H1 (cell line): ENCODE data around the gene AMMECR1L. TPM values are rescaled to one million over a fixed set of nuclear protein-coding genes. Genes with fewer than 3 reads are reported as not detected.

Source experiments
- CTCF ChIA-PET: fragments of 300-600 bp; sonication (Branson Sonifier 250); formaldehyde crosslinking; loops from one replicate; lab custom pipeline; 2021; ENCODE audit not compliant: partially characterized antibody; lab: Charles Lee
- POLR2A ChIA-PET: fragments of 300-600 bp; sonication (Branson Sonifier 250); formaldehyde crosslinking; loops from one replicate; lab custom pipeline; 2021; ENCODE audit warnings: inconsistent platforms; ENCODE audit not compliant: partially characterized antibody; lab: Charles Lee
- DNase-seq, 2 experiments: peaks; one replicate each; pipeline versions ENCODE4 v3.0.0 to v3.0.0-alpha.2; 2010 to 2022; ENCODE audit warnings: low spot score in 2 of 2, low read depth in 1 of 2, mixed read lengths in 1 of 2
- FAIRE-seq: peaks from 2 replicates; lab custom pipeline; 2011; peaks lifted over from hg19 to GRCh38; lab: Jason Lieb, UNC
- H2AFZ ChIP-seq: 2 replicates; pipeline ENCODE4 v1.8.1; 2012; ENCODE audit warnings: low read length, inconsistent platforms
- H2AK5ac ChIP-seq: 2 replicates; pipeline ENCODE4 v1.6.1; 2013; ENCODE audit warnings: low read depth, low read length
- H2BK120ac ChIP-seq: replicated peaks from 2 replicates; pipeline ENCODE3; 2013; ENCODE audit warnings: low read depth, low read length, inconsistent platforms
- H2BK12ac ChIP-seq: 2 replicates; pipeline ENCODE4 v1.6.1; 2013; ENCODE audit warnings: low read depth, low read length
- H2BK15ac ChIP-seq: 2 replicates; pipeline ENCODE4 v1.6.1; 2013; ENCODE audit warnings: low read length
- H2BK20ac ChIP-seq: 2 replicates; pipeline ENCODE4 v1.6.1; 2013; ENCODE audit warnings: low read length
- H2BK5ac ChIP-seq: 2 replicates; pipeline ENCODE4 v1.6.1; 2013; ENCODE audit warnings: low read depth, low read length
- H3K14ac ChIP-seq: 2 replicates; pipeline ENCODE4 v1.6.1; 2013; ENCODE audit warnings: inconsistent platforms; ENCODE audit not compliant: insufficient read length
- H3K18ac ChIP-seq: 2 replicates; pipeline ENCODE4 v1.6.1; 2013; ENCODE audit warnings: low read length; ENCODE audit errors: extremely low read depth
- H3K23ac ChIP-seq: 2 replicates; pipeline ENCODE4 v1.6.1; 2013; ENCODE audit warnings: inconsistent platforms; ENCODE audit not compliant: insufficient read length
- H3K23me2 ChIP-seq: 2 replicates; pipeline ENCODE4 v1.6.1; 2013; ENCODE audit warnings: low read depth, low read length
- H3K27ac ChIP-seq: 2 replicates; pipeline ENCODE4 v1.6.1; 2011; ENCODE audit warnings: low read depth, low read length, inconsistent platforms
- H3K27me3 ChIP-seq, 4 experiments: replicated peaks in 1 of 4; 1 replicate in 1 of 4; 2 replicates in 3 of 4; pipeline versions ENCODE4 v1.6.1 to v1.8.1; 2011 to 2013; ENCODE audit warnings: low read length in 3 of 4, mild to moderate bottlenecking in 3 of 4, inconsistent platforms in 2 of 4, mixed read lengths in 2 of 4, moderate library complexity in 1 of 4; ENCODE audit not compliant: control insufficient read depth in 3 of 4, insufficient read depth in 3 of 4; ENCODE audit errors: extremely low read depth in 1 of 4
- H3K36me3 ChIP-seq, 4 experiments: 2 replicates each; pipeline versions ENCODE4 v1.6.1 to v1.8.1; 2011 to 2013; ENCODE audit warnings: mild to moderate bottlenecking in 4 of 4, low read length in 3 of 4, moderate library complexity in 2 of 4, control low read depth in 1 of 4, inconsistent platforms in 1 of 4; ENCODE audit not compliant: insufficient read depth in 4 of 4, control insufficient read depth in 2 of 4
- H3K4ac ChIP-seq: replicated peaks from 2 replicates; pipeline ENCODE3; 2013; ENCODE audit warnings: low read length, low read depth, mixed read lengths, inconsistent platforms; ENCODE audit not compliant: insufficient read length
- H3K4me1 ChIP-seq, 4 experiments: replicated peaks in 1 of 4; 1 replicate in 1 of 4; 2 replicates in 3 of 4; pipeline versions ENCODE4 v1.6.1 to v1.8.1; 2011 to 2013; ENCODE audit warnings: low read length in 3 of 4, inconsistent platforms in 2 of 4, mixed read lengths in 1 of 4; ENCODE audit not compliant: insufficient read depth in 4 of 4, control insufficient read depth in 3 of 4
- H3K4me2 ChIP-seq, 2 experiments: 2 replicates each; pipeline versions ENCODE4 v1.6.1 to v1.8.1; 2011 to 2013; ENCODE audit warnings: low read depth in 2 of 2, low read length in 2 of 2, control low read depth in 1 of 2, inconsistent platforms in 1 of 2, mild to moderate bottlenecking in 1 of 2; ENCODE audit not compliant: insufficient read depth in 1 of 2
- H3K4me3 ChIP-seq, 4 experiments: fragments of 200-600, 300-600 bp in 1 of 4; sonication (generic), shearing (Covaris generic), sonication (Bioruptor Twin) in 1 of 4; 2 replicates each; pipeline versions ENCODE4 v1.5.1 to v1.8.1; 2011 to 2016; ENCODE audit warnings: low read length in 4 of 4, low read depth in 3 of 4, control low read depth in 2 of 4, inconsistent platforms in 2 of 4, mild to moderate bottlenecking in 2 of 4, mixed read lengths in 1 of 4, moderate library complexity in 1 of 4; ENCODE audit not compliant: insufficient read depth in 2 of 4; ENCODE audit errors: extremely low read depth in 1 of 4
- H3K56ac ChIP-seq: replicated peaks from 2 replicates; pipeline ENCODE3; 2013; ENCODE audit warnings: low read depth, mild to moderate bottlenecking, mixed read lengths, low read length, inconsistent platforms; ENCODE audit not compliant: insufficient read length
- H3K79me1 ChIP-seq: 2 replicates; pipeline ENCODE4 v1.6.1; 2013; ENCODE audit warnings: low read depth, low read length, control low read depth
- H3K79me2 ChIP-seq, 2 experiments: 2 replicates each; pipeline versions ENCODE4 v1.6.1 to v1.8.1; 2012 to 2013; ENCODE audit warnings: low read length in 2 of 2, mild to moderate bottlenecking in 2 of 2, inconsistent platforms in 1 of 2; ENCODE audit not compliant: insufficient read depth in 2 of 2, control insufficient read depth in 1 of 2
- H3K9ac ChIP-seq, 4 experiments: replicated peaks in 1 of 4; 1 replicate in 1 of 4; 2 replicates in 3 of 4; pipeline versions ENCODE4 v1.6.1 to v1.8.1; 2011 to 2013; ENCODE audit warnings: low read depth in 3 of 4, low read length in 3 of 4, control low read depth in 2 of 4, mild to moderate bottlenecking in 2 of 4, moderate library complexity in 2 of 4, inconsistent platforms in 1 of 4; ENCODE audit errors: extremely low read depth in 1 of 4
- H3K9me3 ChIP-seq, 2 experiments: 2 replicates each; pipeline versions ENCODE4 v1.6.1 to v1.8.1; 2012 to 2013; ENCODE audit warnings: mild to moderate bottlenecking in 2 of 2, moderate library complexity in 2 of 2, control low read depth in 1 of 2, inconsistent platforms in 1 of 2, low read depth in 1 of 2, low read length in 1 of 2, mixed read lengths in 1 of 2; ENCODE audit not compliant: insufficient read depth in 2 of 2
- H4K20me1 ChIP-seq, 2 experiments: replicated peaks in 1 of 2; 2 replicates each; pipeline versions ENCODE3 to v1.8.1; 2011 to 2013; ENCODE audit warnings: inconsistent platforms in 2 of 2, low read length in 2 of 2, mild to moderate bottlenecking in 1 of 2; ENCODE audit not compliant: insufficient read depth in 2 of 2, control insufficient read depth in 1 of 2
- H4K5ac ChIP-seq: 2 replicates; pipeline ENCODE4 v1.6.1; 2013; ENCODE audit warnings: low read length, low read depth, mixed read lengths, inconsistent platforms; ENCODE audit not compliant: insufficient read length
- H4K8ac ChIP-seq: 2 replicates; pipeline ENCODE4 v1.8.0; 2013; ENCODE audit warnings: mild to moderate bottlenecking, moderate library complexity, low read length, inconsistent platforms; ENCODE audit not compliant: insufficient read depth; ENCODE audit errors: extremely low read depth
- H4K91ac ChIP-seq: replicated peaks from 2 replicates; pipeline ENCODE3; 2013; ENCODE audit warnings: low read length, mixed read lengths, inconsistent platforms; ENCODE audit not compliant: insufficient read length
- ASH2L ChIP-seq: fragments of 200-600, 300-600 bp; sonication (generic); IDR thresholded peaks from one replicate; pipeline ENCODE4 v1.7.1; 2017; ENCODE audit warnings: low read length
- ATF3 ChIP-seq: IDR thresholded peaks from 2 replicates; pipeline ENCODE4 v1.6.1; 2011; ENCODE audit warnings: low read depth, mild to moderate bottlenecking, low read length; ENCODE audit not compliant: insufficient read depth
- EZH2 ChIP-seq: fragments of 200-600 bp; sonication (generic); IDR thresholded peaks from 2 replicates; pipeline ENCODE4 v1.7.1; 2012; ENCODE audit warnings: low read depth, mild to moderate bottlenecking, moderate library complexity, low read length, inconsistent platforms; ENCODE audit not compliant: severe bottlenecking
- JUN ChIP-seq: IDR thresholded peaks from 2 replicates; pipeline ENCODE4 v1.6.1; 2011; ENCODE audit warnings: low read depth, mild to moderate bottlenecking, improper control_type of control experiment, low read length
- RNF2 ChIP-seq: fragments of 200-900, 300-1000 bp; sonication (generic); IDR thresholded peaks from 2 replicates; pipeline ENCODE4 v1.7.1; 2016; ENCODE audit warnings: borderline replicate concordance, low read depth, mild to moderate bottlenecking, antibody characterized with exemption, low read length; ENCODE audit not compliant: poor library complexity, severe bottlenecking; ENCODE audit errors: missing control alignments
- SAP30 ChIP-seq: fragments of 300-600 bp; sonication (generic); IDR thresholded peaks from 2 replicates; pipeline ENCODE4 v1.7.1; 2012; ENCODE audit warnings: low read length, moderate library complexity, mild to moderate bottlenecking, inconsistent platforms; ENCODE audit not compliant: insufficient read depth, insufficient replicate concordance
- TAF7 ChIP-seq: optimal IDR thresholded peaks from 2 replicates; pipeline ENCODE3; 2011; ENCODE audit warnings: low read depth, mild to moderate bottlenecking, inconsistent platforms, low read length, moderate library complexity, borderline replicate concordance
- WGBS, 2 experiments: shearing (Covaris generic) in 1 of 2; methylation state at CpG; one replicate each; pipeline versions ENCODE4 v1.1.6 to v1.1.7; 2013 to 2015; ENCODE audit warnings: low lambda C conversion rate in 2 of 2, mixed read lengths in 2 of 2, inconsistent platforms in 1 of 2, low coverage in 1 of 2, missing lambda C conversion rate in 1 of 2; ENCODE audit not compliant: insufficient replicate concordance in 2 of 2, insufficient coverage in 1 of 2, insufficient read length in 1 of 2; ENCODE audit errors: extremely low coverage in 1 of 2, missing lambda C conversion rate in 1 of 2; 5-methylcytosine and 5-hydroxymethylcytosine counted together
- polyA plus RNA-seq, 7 experiments: library from polyadenylated mRNA; depleted of rRNA in 3 of 7; stranded (reverse) in 5 of 7; unstranded in 2 of 7; fragments of >200 nt in 5 of 7; fragments of 200-250 nt in 2 of 7; gene quantifications; 1 replicate in 5 of 7; 2 replicates in 1 of 7; 4 replicates in 1 of 7; pipeline versions ENCODE4 v1.2.1 to v1.2.3, GENCODE V29; 2011 to 2013; ENCODE audit warnings: missing spikeins in 2 of 7, mixed read lengths in 2 of 7
- total RNA-seq: library from RNA; stranded (reverse); fragmentation: NEBNext Ultra II Directional; extraction: Animal tissue kit (Norgen Biotek cat#: 25700); gene quantifications from 2 replicates; pipeline ENCODE4 v1.2.1, GENCODE V29; 2021

AMMECR1L gene
- total and polyA plus RNA-seq, 2 of the 8 experiments (the other 6 are each of a cell fraction or from before 2014, with no cell fraction given) = 10.1 to 18.8 TPM

DNA sequence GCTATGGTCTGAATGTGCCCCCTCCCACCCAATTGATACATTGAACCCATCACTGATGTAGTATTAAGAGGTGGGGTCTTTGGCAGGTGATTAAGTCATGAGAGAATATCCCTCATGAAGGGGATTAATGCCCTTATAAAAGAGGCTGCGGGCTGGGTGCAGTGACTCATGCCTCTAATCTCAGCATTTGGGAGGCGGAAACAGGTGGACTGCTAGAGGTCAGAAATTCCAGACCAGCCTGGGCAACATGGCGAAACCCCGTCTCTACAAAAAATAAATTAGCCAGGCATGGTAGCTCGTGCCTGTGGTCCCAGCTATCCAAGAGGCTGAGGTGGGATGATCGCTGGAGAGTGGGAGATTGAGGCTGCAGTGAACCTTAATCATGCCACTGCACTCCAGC is 42.1 kb downstream of the AMMECR1L start:
- H4K8ac ChIP-seq = no peak overlapping the region
- ChIA-PET POLR2A (interaction anchor here (1.7 kb wide), 2 partner anchors 10 to 14 kb away, joined by 5 read pairs; no protein-coding TSS in a partner anchor), CTCF (interaction anchor here (0.6 kb wide), 1 partner anchor 428 kb away, joined by 4 read pairs; no protein-coding TSS in a partner anchor)
- H3K27me3 ChIP-seq = no peaks in the 10 kb centered on the region
- H3K36me3 ChIP-seq = peaks cover 4 to 36% (median 20%) of the 10 kb centered on the region in 4 experiments; a peak in 7 of 8 replicates
- H4K91ac ChIP-seq = no peak overlapping the region
- H3K14ac ChIP-seq = no peak overlapping the region
- no peaks in the 10 kb centered on the region for H3K23me2 ChIP-seq
- H2BK120ac ChIP-seq = no peak overlapping the region
- H2BK15ac ChIP-seq = no peak overlapping the region
- no peak overlapping the region for H2AK5ac ChIP-seq
- H3K4ac ChIP-seq = no peak overlapping the region
- H2BK5ac ChIP-seq = no peak overlapping the region
- 91% methylated on average over 6 of the region's 6 CpGs; no CpG with 5 or more reads in 1 of the 2 experiments for WGBS, 2 experiments
- H3K9me3 ChIP-seq = no peaks in the 10 kb centered on the region; a peak in 1 of 4 replicates
- FAIRE-seq (no peak), DNase-seq (no peak)
- H3K79me2 ChIP-seq = no peaks in the 10 kb centered on the region
- H3K4me1 ChIP-seq = no peaks in the 10 kb centered on the region; a peak in 1 of 7 replicates
- no peak overlapping the region for H3K27ac ChIP-seq
- no peak overlapping the region for H3K18ac ChIP-seq
- no peak overlapping the region for H2BK12ac ChIP-seq
- no peak overlapping the region for H3K23ac ChIP-seq
- peaks cover 3 to 5% of the 10 kb centered on the region in 2 experiments for H4K20me1 ChIP-seq
- H3K79me1 ChIP-seq = no peaks in the 10 kb centered on the region; the same call in 1 of the 2 replicates
- no peak overlapping the region for H4K5ac ChIP-seq
- no peak overlapping the region for H2BK20ac ChIP-seq
- H3K9ac ChIP-seq = no peak overlapping the region
- H2AFZ ChIP-seq = no peak overlapping the region
- H3K56ac ChIP-seq = no peak overlapping the region
- no peak overlapping the region for H3K4me3 ChIP-seq
- H3K4me2 ChIP-seq = no peak overlapping the region
- TF ChIP-seq ASH2L (no peak), JUN (no peak), ATF3 (no peak), RNF2 (no peak), TAF7 (no peak), EZH2 (no peak), SAP30 (no peak)
